Stimulated activated naive B cell treated with anti-CD40 and anti-IgM and Interleukin-4, amounts not matched to agents 10 μg/mL and 1 μg/mL and 100 μg/mL, for 72 hours (primary cell): Measurements from ENCODE around the gene TNIK.
A peak's percentile ranks its signal among the peaks of the same experiment; 100 is the strongest.
"Not testable (repeated sequence)": the region's sequence is repeated elsewhere in the genome, so short reads cannot be mapped to it uniquely, and the experiment has no call there.

ENCODE experiments used
- ATAC-seq, 2 donors: fragments of 150-1000 bp; cut with Tn5 transposase; replicated peaks; 2 replicates each; pipeline ENCODE4 v1.10.0; 2021; ENCODE audit warnings: moderate library complexity in 1 of 2
- DNase-seq: peaks from one replicate; pipeline ENCODE4 v3.0.0; 2021
- H3K27ac Mint-ChIP-seq: one replicate; pipeline ENCODE4 v1.8.0; 2022; ENCODE audit warnings: mild to moderate bottlenecking, mixed read lengths
- H3K27me3 Mint-ChIP-seq, 2 donors: one replicate each; pipeline ENCODE4 v1.8.0; 2022; ENCODE audit warnings: mixed read lengths in 2 of 2
- H3K36me3 Mint-ChIP-seq, 2 donors: one replicate each; pipeline ENCODE4 v1.8.0; 2022; ENCODE audit warnings: mixed read lengths in 2 of 2, mild to moderate bottlenecking in 1 of 2
- H3K4me1 Mint-ChIP-seq, 2 donors: one replicate each; pipeline ENCODE4 v1.8.0; 2022; ENCODE audit warnings: mixed read lengths in 2 of 2, mild to moderate bottlenecking in 1 of 2
- H3K4me3 Mint-ChIP-seq, 2 donors: one replicate each; pipeline ENCODE4 v1.8.0; 2022; ENCODE audit warnings: mild to moderate bottlenecking in 2 of 2, mixed read lengths in 2 of 2, moderate library complexity in 1 of 2
- H3K9me3 Mint-ChIP-seq, 2 donors: one replicate each; pipeline ENCODE4 v1.8.0; 2022; ENCODE audit warnings: mixed read lengths in 2 of 2, mild to moderate bottlenecking in 1 of 2

Gene TNIK

GRCh38 chr3:171304498-171304897 is 155.7 kb downstream of the TNIK start:
- not testable (repeated sequence) for ATAC-seq, H3K4me1 Mint-ChIP-seq, H3K27me3 Mint-ChIP-seq, DNase-seq, H3K27ac Mint-ChIP-seq, H3K36me3 Mint-ChIP-seq, H3K4me3 Mint-ChIP-seq
- peaks cover 5 to 13% of the 10 kb centered on the region in 2 donors for H3K9me3 Mint-ChIP-seq

DNA sequence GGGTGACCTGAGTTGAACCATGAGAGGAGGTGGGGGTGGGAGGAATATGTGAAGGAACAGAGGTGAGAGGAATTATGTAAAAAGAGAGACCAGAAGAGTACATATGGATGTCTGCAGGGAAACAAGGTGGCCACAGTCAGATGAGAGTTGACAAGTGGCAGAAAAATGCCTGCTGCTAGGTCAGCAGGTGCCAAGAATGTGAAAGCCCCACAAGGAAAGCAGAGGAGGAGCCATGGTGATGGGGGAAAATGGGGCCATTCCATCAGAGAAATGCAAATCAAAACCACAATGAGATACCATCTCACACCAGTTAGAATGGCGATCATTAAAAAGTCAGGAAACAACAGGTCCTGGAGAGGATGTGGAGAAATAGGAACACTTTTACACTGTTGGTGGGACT is 156.2 kb downstream of the TNIK start:
- not testable (repeated sequence) for H3K4me3 Mint-ChIP-seq, H3K36me3 Mint-ChIP-seq, H3K27ac Mint-ChIP-seq

DNA sequence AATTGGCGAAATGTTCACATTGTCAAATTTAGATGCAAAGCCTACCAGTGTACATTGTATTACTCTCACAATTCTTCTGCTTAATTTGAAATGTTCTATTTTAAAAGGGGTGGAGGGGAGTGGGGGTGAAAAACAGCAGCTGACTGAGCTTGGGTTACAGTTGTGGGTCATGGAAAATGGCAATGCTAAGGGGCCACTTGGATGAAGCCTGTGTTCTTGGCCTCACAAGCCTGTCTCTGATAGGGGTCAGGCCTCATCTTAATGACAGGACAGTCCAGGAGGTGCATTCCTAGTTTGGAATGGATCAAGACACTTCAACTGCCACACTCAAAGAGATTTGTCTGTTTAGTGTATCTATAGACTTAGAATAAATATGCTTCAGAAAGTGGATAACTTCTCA is 158.2 kb downstream of the TNIK start:
- Mint-ChIP-seq H3K27ac (no peak overlapping the region), H3K27me3 (peaks cover 0 to 3% of the 10 kb centered on the region in 2 donors), H3K9me3 (peaks cover 5 to 8% of the 10 kb centered on the region in 2 donors), H3K36me3 (no peaks in the 10 kb centered on the region), H3K4me1 (no peaks in the 10 kb centered on the region), H3K4me3 (no peak overlapping the region)
- DNase-seq (no peak), ATAC-seq (no peak)

More for the DNA sequence above, 156.2 kb downstream of the TNIK start:
- ATAC-seq, H3K27me3 Mint-ChIP-seq, DNase-seq, H3K4me1 Mint-ChIP-seq: not testable (repeated sequence)
- H3K9me3 Mint-ChIP-seq, result peaks cover 5 to 13% of the 10 kb centered on the region in 2 donors

GRCh38 chr3:171301002-171301401 is 159.2 kb downstream of the TNIK start:
- Mint-ChIP-seq H3K4me3 (no peak overlapping the region), H3K9me3 (peaks cover 5 to 8% of the 10 kb centered on the region in 2 donors), H3K27me3 (peaks cover 0 to 3% of the 10 kb centered on the region in 2 donors), H3K36me3 (no peaks in the 10 kb centered on the region), H3K27ac (no peak overlapping the region), H3K4me1 (no peaks in the 10 kb centered on the region)
- ATAC-seq (no peak), DNase-seq (no peak)

DNA sequence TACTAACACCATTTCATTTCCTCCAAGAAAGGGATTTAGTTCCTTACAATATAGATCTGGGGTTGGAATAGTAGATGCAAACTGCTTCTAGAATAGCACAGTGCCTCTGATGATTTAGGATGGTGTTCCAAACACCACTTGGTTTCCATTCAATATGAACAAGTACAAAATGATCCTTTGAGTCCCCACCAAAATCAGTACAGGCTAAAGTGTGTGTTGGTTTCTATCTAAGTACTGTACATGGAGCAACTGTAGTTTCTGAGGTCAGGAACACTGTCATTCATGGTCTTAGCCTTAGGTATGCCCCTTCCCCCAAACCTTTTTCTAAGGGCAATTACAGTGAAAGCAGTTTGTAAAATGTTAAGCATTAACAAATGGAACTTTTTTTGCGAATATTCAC is 162.3 kb downstream of the TNIK start:
- no peak for ATAC-seq
- H3K4me3 Mint-ChIP-seq, result no peak overlapping the region
- H3K9me3 Mint-ChIP-seq, result peaks cover 0 to 2% of the 10 kb centered on the region in 2 donors
- no peaks in the 10 kb centered on the region for H3K36me3 Mint-ChIP-seq
- no peaks in the 10 kb centered on the region for H3K4me1 Mint-ChIP-seq
- no peak for DNase-seq
- no peak overlapping the region for H3K27ac Mint-ChIP-seq
- H3K27me3 Mint-ChIP-seq, result peaks cover 0 to 3% of the 10 kb centered on the region in 2 donors

- no peaks in the 10 kb centered on the region for H3K4me1 Mint-ChIP-seq
- H3K9me3 Mint-ChIP-seq, result peaks cover 0 to 2% of the 10 kb centered on the region in 2 donors
- no peaks in the 10 kb centered on the region for H3K36me3 Mint-ChIP-seq
- H3K27ac Mint-ChIP-seq, result no peak overlapping the region
- H3K27me3 Mint-ChIP-seq, result peaks cover 0 to 3% of the 10 kb centered on the region in 2 donors
- no peak overlapping the region for H3K4me3 Mint-ChIP-seq
- no peak for DNase-seq
- ATAC-seq, result no peak
Observed at GRCh38 chr3:171297207-171297606, 163.0 kb downstream of the TNIK start.

GRCh38 chr3:171295484-171296373 is 164.5 kb downstream of the TNIK start:
- Mint-ChIP-seq H3K4me3 (no peak overlapping the region), H3K27me3 (peaks cover 0 to 2% of the 10 kb centered on the region in 2 donors), H3K9me3 (peaks cover 0 to 1% of the 10 kb centered on the region in 2 donors), H3K4me1 (no peaks in the 10 kb centered on the region), H3K36me3 (no peaks in the 10 kb centered on the region), H3K27ac (no peak overlapping the region)
- DNase-seq (no peak), ATAC-seq (no peak)

DNA sequence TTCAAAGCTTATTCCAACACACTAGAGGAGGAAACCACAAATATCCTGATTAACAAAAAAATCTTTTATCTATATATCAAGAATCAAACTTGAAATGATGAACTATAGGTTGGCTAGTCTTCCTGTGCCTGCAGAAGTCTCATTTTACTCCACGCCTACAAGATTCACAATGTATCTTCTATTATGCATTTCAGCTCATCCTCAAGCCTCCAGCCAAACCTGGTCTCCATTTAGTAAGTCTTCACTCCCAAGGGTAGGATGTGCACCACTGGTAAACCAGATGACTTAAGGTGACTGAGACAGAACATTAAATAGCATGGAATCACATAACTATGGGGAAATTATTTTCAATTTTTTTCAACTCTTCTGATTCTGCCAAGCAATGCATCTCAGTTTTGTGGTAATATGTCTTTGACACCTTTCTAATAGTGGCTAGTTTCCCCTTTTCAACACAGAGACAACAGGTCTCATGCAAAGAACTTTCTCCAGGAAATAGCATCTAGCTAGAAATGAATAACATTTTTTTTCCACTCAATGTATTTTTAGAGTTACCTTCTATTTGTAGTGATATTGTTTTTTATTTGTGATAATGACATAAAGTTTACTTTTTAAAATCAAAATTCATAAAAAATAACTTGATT is 166.9 kb downstream of the TNIK start:
- no peaks in the 10 kb centered on the region for H3K9me3 Mint-ChIP-seq
- H3K36me3 Mint-ChIP-seq, result no peaks in the 10 kb centered on the region
- no peak overlapping the region for H3K27ac Mint-ChIP-seq
- H3K4me1 Mint-ChIP-seq, result no peaks in the 10 kb centered on the region
- no peak overlapping the region for H3K4me3 Mint-ChIP-seq
- DNase-seq (no peak), ATAC-seq (no peak)
- no peaks in the 10 kb centered on the region for H3K27me3 Mint-ChIP-seq

GRCh38 chr3:171290680-171291079 is 169.5 kb downstream of the TNIK start:
- H3K9me3 Mint-ChIP-seq, result no peaks in the 10 kb centered on the region
- no peak for DNase-seq
- H3K4me3 Mint-ChIP-seq, result no peak overlapping the region
- no peak for ATAC-seq
- H3K27me3 Mint-ChIP-seq, result no peaks in the 10 kb centered on the region
- no peaks in the 10 kb centered on the region for H3K4me1 Mint-ChIP-seq
- no peaks in the 10 kb centered on the region for H3K36me3 Mint-ChIP-seq
- H3K27ac Mint-ChIP-seq, result no peak overlapping the region

DNA sequence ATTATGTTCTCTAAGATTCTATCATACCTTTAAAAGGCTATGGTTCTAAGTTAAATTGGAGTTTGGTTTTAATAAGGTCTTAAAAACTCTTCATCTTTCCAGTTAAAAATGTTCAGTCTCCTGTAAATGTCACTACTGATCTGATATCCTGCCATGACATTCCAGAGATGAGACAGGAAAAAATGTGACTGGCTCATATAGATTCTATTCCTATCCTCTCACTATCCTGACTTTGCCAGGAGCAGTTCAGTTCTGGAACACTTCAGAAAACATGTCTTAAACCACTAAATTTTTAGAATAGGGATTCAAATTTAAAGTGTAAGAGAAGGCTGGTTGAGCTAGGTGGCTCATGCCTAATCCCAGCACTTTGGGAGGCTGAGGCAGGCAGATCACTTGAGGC is 170.9 kb downstream of the TNIK start:
- no peak for ATAC-seq
- Mint-ChIP-seq H3K27ac (no peak overlapping the region), H3K27me3 (no peaks in the 10 kb centered on the region), H3K9me3 (no peaks in the 10 kb centered on the region), H3K36me3 (no peaks in the 10 kb centered on the region), H3K4me3 (no peak overlapping the region), H3K4me1 (peaks cover 0 to 2% of the 10 kb centered on the region in 2 donors)
- DNase-seq, result no peak

GRCh38 chr3:171287761-171288160 is 172.4 kb downstream of the TNIK start:
- not testable (repeated sequence) for DNase-seq, H3K4me1 Mint-ChIP-seq, H3K9me3 Mint-ChIP-seq, H3K27ac Mint-ChIP-seq, H3K36me3 Mint-ChIP-seq, ATAC-seq, H3K27me3 Mint-ChIP-seq, H3K4me3 Mint-ChIP-seq

GRCh38 chr3:171286580-171287249 is 173.5 kb downstream of the TNIK start:
- peaks cover 0 to 4% of the 10 kb centered on the region in 2 donors for H3K27me3 Mint-ChIP-seq
- H3K27ac Mint-ChIP-seq, result no peak overlapping the region
- H3K4me1 Mint-ChIP-seq, result peaks cover 0 to 2% of the 10 kb centered on the region in 2 donors
- H3K9me3 Mint-ChIP-seq, result no peaks in the 10 kb centered on the region
- DNase-seq, result no peak
- H3K36me3 Mint-ChIP-seq, result no peaks in the 10 kb centered on the region
- H3K4me3 Mint-ChIP-seq, result no peak overlapping the region
- peak; percentile 39 to 55 for ATAC-seq

- no peak overlapping the region for H3K4me3 Mint-ChIP-seq
- no peak for ATAC-seq
Observed at GRCh38 chr3:171285287-171285686, 174.9 kb downstream of the TNIK start.

GRCh38 chr3:171284308-171285075 is 175.7 kb downstream of the TNIK start:
- Mint-ChIP-seq H3K27ac (no peak overlapping the region), H3K27me3 (peaks cover 0 to 4% of the 10 kb centered on the region in 2 donors), H3K4me1 (peaks cover 0 to 2% of the 10 kb centered on the region in 2 donors)

More at GRCh38 chr3:171285287-171285686, 174.9 kb downstream of the TNIK start:
- peaks cover 0 to 4% of the 10 kb centered on the region in 2 donors for H3K27me3 Mint-ChIP-seq
- DNase-seq, result no peak
- no peaks in the 10 kb centered on the region for H3K9me3 Mint-ChIP-seq
- H3K4me1 Mint-ChIP-seq, result peaks cover 0 to 2% of the 10 kb centered on the region in 2 donors
- no peaks in the 10 kb centered on the region for H3K36me3 Mint-ChIP-seq
- H3K27ac Mint-ChIP-seq, result no peak overlapping the region

More at GRCh38 chr3:171284308-171285075, 175.7 kb downstream of the TNIK start:
- ATAC-seq (peak in 1 of 2 donors; percentile 53), DNase-seq (no peak)
- no peaks in the 10 kb centered on the region for H3K36me3 Mint-ChIP-seq
- no peak overlapping the region for H3K4me3 Mint-ChIP-seq
- no peaks in the 10 kb centered on the region for H3K9me3 Mint-ChIP-seq
